HG03469 (cell line): ENCODE results near the gene SHC2.
"Not testable (repeated sequence)": the region's sequence is repeated elsewhere in the genome, so short reads cannot be mapped to it uniquely, and the experiment has no call there.

Source experiments
- ATAC-seq: cut with Tn5 transposase; IDR thresholded peaks from one replicate; pipeline ENCODE4 v1.9.1; 2021; ENCODE audit warnings: mild to moderate bottlenecking, moderate library complexity, moderate number of reproducible peaks; ENCODE audit not compliant: unreplicated experiment

SHC2 gene

DNA sequence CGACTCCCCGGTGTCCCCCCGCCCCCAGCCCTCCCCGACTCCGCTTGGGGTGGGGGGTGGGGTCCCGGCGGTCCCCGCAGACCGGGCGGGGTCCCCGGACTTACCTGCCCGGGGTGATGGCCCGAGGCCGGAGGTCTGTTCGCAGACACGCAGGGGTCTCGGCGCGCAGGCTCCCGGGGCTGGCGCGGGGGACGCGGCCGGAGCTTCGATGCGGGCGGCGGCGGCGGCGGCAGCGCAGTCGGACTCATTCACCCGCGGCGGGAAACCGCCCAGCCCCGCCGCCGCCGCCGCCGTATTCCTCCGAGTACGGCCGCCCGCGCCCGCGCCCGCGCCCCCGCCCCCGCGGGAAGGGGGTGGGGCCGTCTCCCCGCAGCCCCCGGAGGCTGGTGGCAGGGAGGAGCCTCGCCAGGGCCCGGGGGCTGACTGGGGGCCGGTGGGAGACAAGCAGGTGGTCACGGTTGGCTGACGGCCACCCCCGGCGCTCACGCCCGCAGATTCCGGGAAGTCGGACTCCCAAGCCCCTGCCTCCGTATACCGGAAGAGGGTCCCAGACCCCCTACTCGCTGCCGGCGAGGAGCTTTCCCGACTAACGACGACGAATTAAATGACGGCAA lies 51.8 kb downstream of the SHC2 start, which contains the start of gene C2CD4C:
TSS of gene C2CD4C (minus strand) at position 246 of the 614 bp plus-strand sequence. CDS start 786 bp downstream, outside the sequence.
- no peak for ATAC-seq

DNA sequence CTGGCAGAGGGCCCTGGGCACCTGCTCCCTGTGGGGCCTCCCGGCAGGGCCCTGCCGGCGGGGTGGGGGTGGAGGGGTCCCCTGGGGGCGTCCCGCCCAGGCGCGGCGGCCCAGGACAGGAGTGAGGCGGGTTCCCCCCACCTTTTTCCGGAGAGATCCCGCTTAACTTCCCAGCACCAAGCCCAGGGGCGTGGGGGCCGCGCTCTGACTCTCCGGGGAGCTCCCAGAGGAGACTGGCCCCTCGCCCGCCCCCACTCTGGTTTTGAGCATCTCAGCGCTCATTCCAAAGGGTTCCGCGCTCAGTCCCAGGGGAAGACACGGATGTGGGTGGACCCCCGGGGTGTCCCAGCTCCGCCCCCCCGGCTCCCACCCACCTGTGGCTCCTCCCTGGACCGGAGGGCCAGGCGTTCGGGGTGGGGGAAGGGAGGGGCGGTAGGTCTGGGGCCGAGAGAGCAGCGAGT lies 52.4 kb downstream of the SHC2 start:
- no peak for ATAC-seq

DNA sequence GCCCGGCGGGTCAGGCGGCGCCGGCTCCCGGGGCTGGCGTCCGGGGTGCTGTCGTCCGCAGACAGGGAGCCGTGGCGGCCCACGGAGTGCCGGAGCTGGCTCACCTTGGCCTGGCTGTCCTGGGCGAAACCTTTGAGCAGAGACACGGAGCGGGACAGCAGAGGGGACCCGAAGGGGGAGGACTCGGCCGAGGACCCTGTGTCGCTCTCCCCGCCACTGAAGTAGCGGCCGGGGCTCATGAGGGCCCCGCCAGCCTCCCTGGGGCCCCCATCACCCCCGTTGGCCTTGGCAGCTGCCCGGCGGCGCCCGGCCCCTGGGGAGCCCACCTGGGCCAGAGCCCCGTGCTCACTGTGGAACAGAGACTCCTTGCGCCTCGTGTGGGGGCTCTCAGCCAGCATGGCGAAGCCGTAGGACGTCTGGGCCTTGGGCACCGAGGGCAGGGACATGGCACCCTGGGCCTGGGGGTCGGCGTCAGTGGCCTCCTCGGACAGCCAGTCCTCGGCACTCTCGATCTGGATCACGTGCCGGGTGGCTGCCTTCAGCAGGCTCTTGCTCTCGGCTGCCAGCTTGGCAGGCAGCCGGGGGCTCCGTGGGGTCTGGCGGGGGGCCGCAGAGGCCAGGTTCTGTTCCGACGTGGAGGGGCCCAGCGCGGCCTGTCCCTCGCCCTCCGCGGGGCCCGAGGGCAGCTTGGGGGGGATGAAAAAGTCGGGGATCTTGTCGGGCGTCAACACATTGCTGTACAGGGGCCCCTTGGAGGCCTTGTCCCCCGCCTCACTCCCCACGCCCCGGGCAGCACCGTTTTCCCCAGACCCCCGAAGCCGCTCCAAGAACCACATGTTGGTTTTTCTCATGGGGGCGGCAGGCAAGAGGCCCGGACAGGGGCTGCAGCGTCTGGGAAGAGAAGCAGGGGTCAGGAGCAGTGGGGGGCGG lies 53.1 kb downstream of the SHC2 start:
- ATAC-seq: no peak

DNA sequence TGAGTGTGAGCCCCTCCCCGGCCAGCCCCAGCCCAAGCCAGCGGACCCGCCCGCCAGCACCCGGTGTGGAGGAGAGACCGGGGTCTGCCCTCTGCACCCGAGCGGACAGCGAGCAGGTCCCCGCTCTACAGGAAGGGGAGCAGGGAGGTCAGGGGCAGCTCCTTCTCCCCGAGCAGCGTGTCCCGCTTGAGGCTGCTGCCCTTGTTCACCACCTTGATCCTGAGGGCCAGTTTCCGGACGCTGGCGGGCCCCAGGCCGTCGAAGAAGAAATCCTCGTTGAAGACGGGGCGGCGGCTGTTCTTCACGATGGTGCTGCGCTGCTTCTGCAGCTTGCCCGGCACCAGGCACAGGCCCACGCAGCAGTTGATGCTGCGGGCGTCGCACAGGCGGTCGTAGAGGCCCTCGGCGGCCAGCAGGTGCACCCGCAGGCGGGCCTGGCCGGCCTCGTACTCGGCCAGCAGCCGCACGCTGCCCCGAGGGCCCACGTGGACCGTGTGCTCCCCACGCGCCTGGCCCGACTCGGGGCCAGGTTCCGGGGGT lies 53.8 kb downstream of the SHC2 start:
- no peak for ATAC-seq

DNA sequence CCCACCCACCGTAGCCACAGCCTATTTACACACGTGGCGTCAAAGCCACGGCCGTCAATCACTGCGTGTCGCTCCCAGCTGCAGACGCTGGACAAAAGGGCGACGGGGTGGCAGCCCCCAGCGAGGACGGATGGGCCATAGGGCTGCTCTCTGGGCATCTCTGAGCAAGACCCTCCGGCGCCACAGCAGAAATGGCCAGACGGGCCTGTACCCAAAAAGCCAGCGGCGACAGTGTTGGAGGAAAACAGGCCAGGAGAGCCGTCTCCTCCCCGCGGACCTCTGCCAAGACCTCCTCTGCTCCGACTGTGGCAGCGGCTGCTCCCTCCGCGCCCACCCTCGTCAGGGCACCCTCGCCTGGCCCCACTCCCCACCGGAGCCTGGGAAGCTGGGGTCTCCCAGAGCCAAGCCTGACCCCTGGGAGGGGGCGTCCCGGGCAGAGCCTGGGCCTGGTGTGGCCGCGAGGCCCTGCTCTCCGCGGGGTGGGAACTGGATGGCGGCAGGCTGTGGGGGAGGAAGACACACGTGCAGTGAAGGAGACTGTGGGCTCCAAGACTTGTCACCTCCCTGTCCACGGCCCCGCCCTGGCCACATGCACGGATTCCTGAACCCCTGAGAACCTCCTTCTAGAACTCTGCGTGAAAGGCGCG lies 54.6 kb downstream of the SHC2 start:
- no peak for ATAC-seq

DNA sequence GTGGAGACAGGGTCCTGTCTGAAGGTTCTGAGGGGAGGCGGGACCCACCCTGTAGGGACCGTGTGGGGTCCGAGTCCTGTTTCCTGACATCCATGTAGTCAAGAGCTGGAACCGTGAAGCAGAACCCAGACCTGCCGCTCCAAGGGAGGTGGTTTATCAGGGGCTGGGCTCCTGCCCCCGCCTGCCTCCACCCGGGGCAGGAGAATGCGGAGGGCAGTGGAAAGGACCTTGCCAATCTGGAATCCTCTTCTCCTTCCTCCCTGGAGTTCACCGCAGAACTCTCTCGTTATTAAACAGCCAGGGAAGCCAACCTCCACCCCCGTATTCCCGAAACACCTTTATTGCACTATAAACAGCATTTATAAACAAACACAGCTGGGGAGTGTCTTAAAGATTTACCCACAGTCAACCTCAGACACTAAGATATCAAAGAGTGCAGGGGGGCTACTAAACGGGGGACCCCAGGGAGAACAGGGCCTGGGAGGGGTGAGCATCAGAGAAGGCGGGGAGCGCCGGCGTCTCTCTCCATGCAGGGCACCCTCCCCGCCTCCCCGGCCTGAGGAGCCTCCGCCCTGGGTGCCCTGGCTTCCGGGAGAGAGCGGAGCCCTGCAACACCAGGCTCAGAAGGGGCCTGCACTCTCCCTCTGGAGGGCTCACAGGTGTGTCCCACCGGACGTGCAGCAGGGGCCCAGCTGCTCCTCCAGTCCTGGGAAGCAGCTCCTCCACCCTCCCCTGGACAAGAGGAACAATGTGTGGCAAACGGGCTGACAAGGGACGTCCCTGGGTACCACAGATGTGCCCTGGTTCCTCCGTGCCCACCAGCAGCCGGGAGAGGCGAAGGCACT lies 55.5 kb downstream of the SHC2 start:
- no peak for ATAC-seq

DNA sequence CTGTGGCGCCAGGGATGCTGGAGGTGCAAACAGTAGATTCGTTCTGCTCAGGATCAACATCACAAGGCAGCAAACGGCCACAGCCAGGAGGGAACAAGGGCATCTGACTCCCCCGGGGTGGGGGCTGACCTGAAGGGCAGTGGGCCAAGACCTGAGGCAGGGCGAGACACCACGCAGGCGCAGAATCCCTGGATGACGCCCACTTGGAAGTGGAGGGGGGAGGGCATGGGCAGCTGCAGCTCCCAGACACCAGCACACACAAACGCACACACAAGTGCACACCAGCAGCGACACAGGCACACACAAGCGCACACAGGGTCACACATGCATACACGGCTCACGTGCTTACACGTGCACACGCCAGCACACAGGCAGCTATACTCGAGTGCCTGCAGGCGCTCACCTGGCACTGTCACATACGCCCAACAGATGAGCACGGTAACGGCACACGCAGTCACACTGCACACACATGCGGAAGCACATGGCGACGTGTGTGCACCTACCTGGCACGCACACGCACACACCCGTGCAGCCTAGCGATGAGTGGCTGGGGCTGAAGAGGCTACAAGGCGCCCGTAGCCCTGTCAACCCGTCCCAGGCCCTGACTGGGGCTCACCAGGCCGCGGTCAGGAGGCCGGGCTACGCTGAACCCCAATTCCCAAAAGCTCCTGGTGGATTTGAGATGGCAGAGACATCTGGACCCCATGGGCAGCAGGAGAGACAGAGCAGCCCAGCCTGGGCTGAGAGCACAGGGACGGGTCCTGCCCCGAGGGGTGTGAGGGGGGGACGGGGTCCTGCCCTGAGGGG lies 57.4 kb downstream of the SHC2 start:
- no peak for ATAC-seq

DNA sequence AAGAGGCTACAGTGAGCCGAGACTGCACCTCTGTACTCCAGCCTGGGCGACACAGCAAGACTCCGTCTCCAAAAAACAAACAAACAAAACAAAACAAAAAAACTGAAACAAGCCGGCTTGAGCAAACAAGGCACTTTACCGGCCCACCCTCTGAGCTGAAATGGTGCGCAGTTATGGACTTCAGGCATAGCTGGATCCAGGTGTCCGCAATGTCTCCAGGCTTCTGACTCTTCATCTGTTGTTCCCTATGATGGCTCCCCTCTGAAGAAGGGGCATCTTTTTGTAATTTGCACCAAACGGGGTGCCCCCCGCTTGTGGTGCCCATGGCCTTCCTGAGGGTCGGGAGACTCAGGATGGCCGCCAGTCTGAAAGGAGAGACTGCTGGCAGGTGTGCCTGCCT lies 58.0 kb downstream of the SHC2 start:
- ATAC-seq: no peak

DNA sequence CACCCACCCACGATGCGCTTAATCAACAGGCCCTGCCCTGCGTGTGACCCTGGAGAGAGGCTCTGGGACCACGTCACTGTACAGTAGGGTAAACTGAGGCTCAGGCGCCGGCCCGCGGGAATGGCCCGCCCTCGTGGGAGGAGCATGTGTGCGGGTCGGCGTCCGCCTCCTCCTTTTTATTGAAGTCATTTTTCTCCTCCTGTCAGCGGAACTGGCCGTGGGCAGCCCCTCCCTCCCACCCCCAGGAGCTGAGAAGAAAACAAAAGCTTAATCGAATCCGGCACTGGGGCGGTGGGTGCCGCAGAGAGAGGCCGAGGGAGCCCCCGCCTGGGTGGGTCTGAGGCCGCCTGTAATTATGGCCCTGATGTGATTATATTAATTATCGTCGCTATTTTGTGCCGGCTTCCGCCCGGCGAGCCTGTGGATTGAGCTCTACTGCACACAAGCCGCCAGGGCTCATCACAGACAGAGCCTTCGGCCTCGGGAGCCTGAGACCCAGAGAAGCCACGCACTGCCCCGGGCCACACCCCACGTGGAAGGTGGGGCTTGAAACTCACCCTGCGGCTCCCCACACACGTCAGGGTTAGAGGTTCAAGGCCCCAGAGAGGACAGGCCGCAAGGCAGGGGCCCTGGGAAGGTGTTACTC lies 58.8 kb downstream of the SHC2 start:
- ATAC-seq: no peak

DNA sequence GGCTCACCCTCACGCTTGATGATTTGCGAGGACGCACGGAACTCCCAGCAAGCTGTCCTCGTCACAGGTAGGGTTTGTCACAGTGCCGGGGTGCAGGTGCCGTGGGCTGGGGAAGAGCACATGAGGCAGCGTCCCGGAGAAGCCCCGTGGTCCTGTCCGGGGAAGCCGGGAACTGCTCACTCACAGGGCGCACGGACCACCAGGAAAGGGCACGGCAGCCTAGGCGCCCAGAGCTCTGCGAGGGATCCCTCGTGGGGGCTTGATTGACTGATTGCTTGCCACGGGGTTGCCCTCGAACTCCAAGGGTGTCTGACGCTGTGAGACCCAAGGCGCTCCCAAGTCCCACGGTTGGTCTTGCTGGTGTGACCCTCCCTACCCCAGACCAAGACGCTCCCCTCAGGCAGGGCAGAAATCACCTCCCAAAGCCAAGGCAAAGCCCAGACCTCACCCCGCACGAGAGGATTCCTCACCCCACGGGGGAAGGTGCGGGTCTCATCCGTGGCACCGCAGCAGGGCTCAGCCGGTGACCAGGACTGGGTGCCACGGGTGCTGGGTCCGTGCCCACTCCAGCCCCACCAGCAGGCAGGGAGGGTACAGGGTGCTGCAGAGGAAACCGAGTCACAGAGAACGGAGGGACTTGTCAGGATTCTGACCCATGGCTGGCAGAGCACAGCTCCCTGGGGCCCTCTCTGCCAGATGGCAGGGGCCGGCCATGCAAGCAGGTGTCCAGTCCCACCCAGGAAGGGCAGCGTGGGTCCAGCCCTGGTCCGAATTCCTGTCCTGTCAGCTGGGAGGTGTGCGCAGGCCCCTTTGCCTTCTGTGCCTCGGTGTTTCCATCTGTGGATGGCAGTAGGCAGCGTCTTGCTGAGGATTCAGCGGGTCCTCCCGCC lies 59.6 kb downstream of the SHC2 start:
- no peak for ATAC-seq

DNA sequence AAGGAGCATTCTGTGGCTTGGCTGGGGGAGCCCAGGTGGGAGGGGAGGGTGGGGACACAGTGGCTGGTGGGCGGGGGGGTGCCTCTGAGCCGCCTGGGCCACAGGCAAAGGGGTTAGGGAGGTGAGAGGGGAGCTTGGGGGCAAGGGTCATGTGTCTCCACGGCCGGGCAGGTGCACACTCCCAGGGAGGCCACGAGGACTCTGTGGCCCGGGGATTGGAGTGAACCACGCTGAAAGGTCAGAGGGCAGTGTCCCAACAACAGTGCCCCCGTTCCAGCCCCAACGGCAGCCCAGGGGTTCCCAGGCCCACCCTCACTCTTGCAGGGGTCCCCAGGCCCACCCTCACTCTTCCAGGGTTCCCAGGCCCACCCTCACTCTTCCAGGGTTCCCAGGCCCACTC lies 61.5 kb downstream of the SHC2 start:
- no peak for ATAC-seq

DNA sequence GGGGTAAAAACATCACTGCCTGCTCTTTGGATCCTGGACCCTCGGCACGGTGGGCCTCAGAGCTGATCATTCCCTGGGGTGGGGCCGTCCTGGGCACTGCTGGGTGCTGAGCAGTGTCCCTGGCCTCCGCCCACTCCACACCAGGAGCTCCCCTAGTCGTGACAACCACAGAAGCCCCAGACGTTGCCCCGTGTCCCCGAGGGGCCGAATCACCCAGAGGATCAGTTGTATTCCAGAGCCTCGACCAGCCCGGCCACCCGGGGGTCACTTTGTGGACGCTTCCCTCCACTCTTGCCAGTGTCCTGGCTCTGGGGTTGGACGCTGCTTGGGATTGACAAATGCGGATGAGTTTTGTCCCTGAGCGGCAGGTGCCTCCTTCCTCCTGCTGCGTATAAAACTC lies 62.1 kb downstream of the SHC2 start:
- ATAC-seq: no peak

DNA sequence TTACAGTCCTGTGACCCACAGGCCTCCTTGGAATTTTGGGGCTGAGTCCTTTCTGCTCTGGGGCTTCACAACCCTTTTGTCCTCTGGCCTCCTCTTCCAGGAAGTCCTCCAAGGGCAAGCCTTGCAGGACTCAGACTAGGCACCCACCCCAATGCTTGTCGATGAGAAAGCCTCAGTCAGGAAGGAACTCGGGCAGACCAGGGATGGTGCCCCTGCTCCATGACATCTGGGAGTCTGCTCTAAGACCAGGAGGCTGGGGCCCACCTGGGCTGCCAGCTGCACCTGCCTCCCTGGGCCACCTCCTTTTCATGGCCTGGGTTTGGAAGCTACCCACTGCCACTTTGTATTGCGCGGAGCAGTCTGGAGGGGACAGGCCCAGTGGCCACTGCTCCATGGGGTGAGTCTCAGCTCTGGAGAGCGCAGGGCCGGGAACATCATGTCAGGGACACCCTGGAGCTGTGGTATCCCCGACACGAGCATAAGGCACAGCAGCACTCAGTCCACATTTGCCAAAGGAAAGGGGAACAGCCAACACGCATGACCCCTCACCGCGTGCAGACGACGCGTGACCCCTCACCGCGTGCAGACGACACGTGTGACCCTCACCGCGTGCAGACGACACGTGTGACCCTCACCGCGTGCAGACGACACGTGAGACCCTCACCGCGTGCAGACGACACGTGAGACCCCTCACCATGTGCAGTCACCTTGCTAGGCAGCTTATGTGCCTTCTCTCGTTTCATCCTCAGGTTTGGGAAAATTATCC lies 62.7 kb downstream of the SHC2 start:
- ATAC-seq: no peak

DNA sequence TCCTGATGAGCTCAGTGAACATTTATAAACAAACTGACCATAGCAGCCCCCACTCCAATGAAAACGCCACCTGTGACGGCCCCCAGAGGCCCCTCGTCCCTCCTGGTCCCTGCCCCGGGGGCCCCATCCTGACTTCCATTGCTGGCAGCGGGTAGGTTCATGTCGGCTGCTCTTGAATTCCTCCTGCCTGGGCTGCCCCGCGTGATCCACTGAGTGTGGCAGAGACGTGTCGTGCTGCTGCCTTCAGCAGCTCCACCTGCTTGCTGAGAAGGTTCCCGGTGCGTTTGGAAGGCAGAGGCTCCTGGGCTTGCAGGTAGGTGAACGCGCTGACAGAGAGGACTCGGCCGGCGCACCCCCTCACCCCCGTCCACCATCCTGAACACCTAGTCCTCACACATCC lies 63.5 kb downstream of the SHC2 start:
- ATAC-seq: no peak

DNA sequence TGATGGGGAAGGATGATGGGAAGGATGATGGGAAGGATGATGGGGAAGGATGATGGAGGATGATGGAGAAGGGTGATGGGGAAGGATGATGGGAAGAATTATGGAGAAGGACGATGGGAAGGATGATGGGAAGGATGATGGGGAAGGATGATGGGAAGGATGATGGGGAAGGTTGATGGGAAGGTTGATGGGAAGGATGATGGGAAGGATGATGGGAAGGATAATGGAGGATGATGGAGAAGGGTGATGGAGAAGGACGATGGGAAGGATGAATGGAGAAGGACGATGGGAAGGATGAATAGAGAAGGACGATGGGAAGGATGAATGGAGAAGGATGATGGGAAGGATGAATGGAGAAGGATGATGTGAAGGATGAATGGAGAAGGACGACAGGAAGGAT lies 65.4 kb downstream of the SHC2 start:
- no peak for ATAC-seq

DNA sequence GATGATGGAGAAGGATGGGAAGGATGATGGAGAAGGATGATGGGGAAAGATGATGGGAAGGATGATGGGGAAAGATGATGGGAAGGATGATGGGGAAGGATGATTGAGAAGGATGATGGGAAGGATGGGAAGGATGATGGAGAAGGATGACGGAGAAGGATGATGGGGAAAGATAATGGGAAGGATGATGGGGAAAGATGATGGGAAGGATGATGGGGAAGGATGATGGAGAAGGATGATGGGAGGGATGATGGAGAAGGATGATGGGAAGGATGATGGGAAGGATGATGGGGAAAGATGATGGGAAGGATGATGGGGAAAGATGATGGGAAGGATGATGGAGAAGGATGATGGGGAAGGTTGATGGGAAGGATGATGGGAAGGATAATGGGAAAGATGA lies 66.0 kb downstream of the SHC2 start:
- not testable (repeated sequence) for ATAC-seq

DNA sequence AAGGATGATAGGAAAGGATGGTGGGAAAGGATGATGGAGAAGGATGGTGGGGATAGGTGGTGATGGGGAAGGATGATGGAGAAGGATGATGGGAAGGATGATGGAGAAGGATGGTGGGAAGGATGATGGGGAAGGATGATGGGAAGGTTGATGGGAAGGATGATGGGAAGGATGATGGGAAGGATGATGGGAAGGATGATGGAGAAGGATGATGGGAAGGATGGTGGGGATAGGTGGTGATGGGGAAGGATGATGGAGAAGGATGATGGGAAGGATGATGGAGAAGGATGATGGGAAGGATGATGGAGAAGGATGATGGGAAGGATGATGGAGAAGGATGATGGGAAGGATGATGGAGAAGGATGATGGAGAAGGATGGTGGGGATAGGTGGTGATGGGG lies 67.3 kb downstream of the SHC2 start:
- ATAC-seq: not testable (repeated sequence)
